Cardiac muscle cell (in vitro differentiated cells and primary cell): ENCODE data around the gene RABEP1. TPM values are rescaled to one million over a fixed set of nuclear protein-coding genes. Genes with fewer than 3 reads are reported as not detected.

Experiments
- DNase-seq, 2 donors: peaks; one replicate each; pipeline versions ENCODE4 v3.0.0 to v3.0.0-alpha.2; 2010 to 2017; ENCODE audit warnings: low read depth in 1 of 2, low spot score in 1 of 2
- H3K27ac ChIP-seq: fragments of 200-600 bp; sonication (generic); 2 replicates; pipeline ENCODE4 v1.5.1; 2016
- H3K27me3 ChIP-seq: fragments of 200-600 bp; sonication (generic); 2 replicates; pipeline ENCODE4 v1.6.0; 2016; ENCODE audit warnings: control low read depth
- H3K36me3 ChIP-seq: fragments of 200-600 bp; sonication (generic); 2 replicates; pipeline ENCODE4 v1.5.1; 2016; ENCODE audit warnings: control low read depth
- H3K4me1 ChIP-seq: fragments of 200-600 bp; sonication (generic); 2 replicates; pipeline ENCODE4 v1.8.1; 2017; ENCODE audit warnings: low read depth, mild to moderate bottlenecking, mixed run types
- H3K4me3 ChIP-seq: fragments of 200-600 bp; sonication (generic); 2 replicates; pipeline ENCODE4 v1.5.1; 2016; ENCODE audit warnings: mild to moderate bottlenecking
- H3K9me3 ChIP-seq: fragments of 200-600 bp; sonication (generic); 2 replicates; pipeline ENCODE4 v1.5.1; 2017; ENCODE audit warnings: low read depth, mild to moderate bottlenecking, control low read depth
- CTCF ChIP-seq: IDR thresholded peaks from 2 replicates; pipeline ENCODE4 v1.5.1; 2012; ENCODE audit warnings: low read depth, mild to moderate bottlenecking, low read length
- polyA plus RNA-seq: library from polyadenylated mRNA; unstranded; fragments of >200 nt; fragmentation: Nextera tagmentation; extraction: Ambion mirVana; gene quantifications from 2 replicates; pipeline ENCODE4 v1.2.1, GENCODE V29; 2016
- total RNA-seq: library from RNA; depleted of rRNA; stranded (reverse); fragments of >200 nt; gene quantifications from 2 replicates; pipeline ENCODE4 v1.2.3, GENCODE V29; 2016

The RABEP1 gene
- total and polyA plus RNA-seq, 2 experiments from 2014 or later = 36.0 to 37.5 TPM

DNA sequence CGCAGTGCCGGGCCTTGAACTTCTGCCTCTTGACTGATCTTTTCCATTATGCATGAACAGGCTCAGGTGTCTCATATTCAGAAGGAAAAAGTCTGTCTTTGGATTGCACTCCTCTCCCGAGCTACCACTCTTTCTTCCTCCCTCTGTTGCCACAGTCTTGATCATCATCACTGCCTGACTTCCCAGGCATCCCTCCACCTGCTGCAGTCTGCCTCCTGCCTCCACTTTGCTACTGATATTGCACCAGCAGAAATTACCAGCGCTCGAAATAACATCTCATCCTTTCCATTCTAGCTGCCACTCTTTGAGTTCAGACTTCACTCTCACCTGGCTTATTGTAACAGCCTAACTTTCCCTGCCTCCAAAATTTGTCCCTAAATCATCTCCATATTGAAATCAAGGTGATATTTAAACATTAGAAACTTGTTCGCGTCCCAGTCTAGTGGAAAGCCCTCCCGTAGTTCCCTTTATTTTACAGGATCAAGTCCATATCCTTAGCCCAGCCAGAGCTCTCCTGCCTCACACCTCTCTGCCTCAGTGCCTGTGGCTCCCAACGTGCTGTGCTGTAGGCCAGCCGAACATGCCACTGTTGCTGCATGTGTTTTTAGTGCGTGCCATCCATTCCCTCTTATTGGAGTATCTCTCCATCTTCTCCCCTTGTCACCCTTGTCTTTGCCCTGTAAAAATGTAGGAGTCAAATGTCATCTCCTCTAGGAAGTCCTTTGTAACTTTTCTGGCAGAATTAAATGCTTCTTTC lies 97.4 kb downstream of the RABEP1 start:
- TF ChIP-seq CTCF = no peak
- Histone ChIP-seq H3K4me3 (no peak overlapping the region), H3K9me3 (no peaks in the 10 kb centered on the region), H3K27me3 (no peaks in the 10 kb centered on the region), H3K4me1 (no peaks in the 10 kb centered on the region), H3K27ac (peak overlapping the region; percentile 34), H3K36me3 (peaks cover 73% of the 10 kb centered on the region)
- DNase-seq = no peak

- peak overlapping the region; percentile 66 for H3K27ac ChIP-seq
- no peaks in the 10 kb centered on the region for H3K27me3 ChIP-seq
- no peaks in the 10 kb centered on the region for H3K9me3 ChIP-seq
- H3K36me3 ChIP-seq = peaks cover 77% of the 10 kb centered on the region
- no peak overlapping the region for H3K4me3 ChIP-seq
- peak in 1 of 2 donors; percentile 5 for DNase-seq
- TF ChIP-seq CTCF = no peak
- no peaks in the 10 kb centered on the region for H3K4me1 ChIP-seq
Observed at GRCh38 chr17:5380491-5381135, 98.5 kb downstream of the RABEP1 start.

DNA sequence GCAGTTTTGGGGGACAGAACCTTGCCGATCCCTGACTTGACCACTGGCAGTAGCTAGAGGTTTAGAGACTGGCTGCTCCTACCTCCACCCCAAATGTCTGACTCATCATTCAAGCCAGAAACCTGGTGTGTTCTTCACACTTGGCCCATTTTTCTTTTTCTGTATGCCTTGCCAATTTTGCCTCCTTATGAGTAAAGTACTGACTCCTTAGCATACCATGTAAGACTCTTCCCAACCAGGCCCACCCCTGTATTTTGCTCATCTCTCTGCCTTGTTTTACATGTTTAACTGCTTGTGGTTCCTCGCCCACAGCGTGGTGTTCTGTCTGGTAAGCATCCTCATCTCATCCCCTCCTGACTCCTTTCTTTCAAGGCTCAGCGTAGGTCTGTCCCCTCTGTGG lies 99.5 kb downstream of the RABEP1 start:
- TF ChIP-seq CTCF = no peak
- H3K4me1 ChIP-seq = no peaks in the 10 kb centered on the region
- H3K27ac ChIP-seq = peak overlapping the region; percentile 66
- peak in 1 of 2 donors; percentile 30 for DNase-seq
- H3K9me3 ChIP-seq = no peaks in the 10 kb centered on the region
- no peak overlapping the region for H3K4me3 ChIP-seq
- no peaks in the 10 kb centered on the region for H3K27me3 ChIP-seq
- H3K36me3 ChIP-seq = peaks cover 80% of the 10 kb centered on the region

DNA sequence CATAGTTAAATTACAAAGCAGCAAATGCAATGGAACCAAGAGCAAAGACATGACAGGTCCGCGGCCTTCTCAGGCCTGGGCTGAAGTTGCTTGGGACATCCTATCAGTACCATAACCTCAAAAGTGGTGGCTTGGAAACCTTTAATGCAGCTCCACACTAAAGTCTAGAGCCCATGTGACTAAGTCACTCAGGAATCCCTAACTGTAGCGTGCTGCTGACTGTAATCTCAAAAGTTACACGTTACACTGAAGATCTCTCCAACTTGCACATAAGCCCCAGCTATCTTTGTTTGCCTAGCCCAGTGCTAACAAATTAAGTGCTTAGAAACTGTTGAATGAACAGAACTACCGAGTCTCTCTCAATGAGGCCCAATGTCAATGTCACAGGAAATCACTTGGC lies 109.6 kb downstream of the RABEP1 start:
- peak in 1 of 2 donors; percentile 6 for DNase-seq
- Histone ChIP-seq H3K27me3 (no peaks in the 10 kb centered on the region), H3K4me3 (no peak overlapping the region), H3K36me3 (peaks cover 73% of the 10 kb centered on the region), H3K4me1 (no peaks in the 10 kb centered on the region), H3K27ac (no peak overlapping the region), H3K9me3 (no peaks in the 10 kb centered on the region)
- TF ChIP-seq CTCF = no peak

DNA sequence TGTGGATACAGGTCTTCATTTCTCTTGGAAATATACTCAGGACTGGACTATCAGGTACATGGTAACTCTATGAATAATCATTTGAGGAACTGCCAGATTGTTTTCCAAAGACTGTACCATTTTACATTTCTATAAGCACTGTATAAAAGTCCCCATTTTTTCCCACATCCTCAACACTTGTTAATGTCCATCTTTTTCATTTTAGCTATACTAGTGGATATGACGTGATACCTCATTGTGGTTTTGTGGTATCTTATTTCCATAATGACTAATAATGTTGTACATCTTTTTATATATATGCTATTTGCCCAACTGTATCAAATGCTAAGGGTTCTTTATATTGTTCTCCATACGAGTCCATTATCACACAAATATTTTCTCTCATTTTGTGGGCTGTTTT lies 114.5 kb downstream of the RABEP1 start:
- no peak overlapping the region for H3K4me3 ChIP-seq
- no peaks in the 10 kb centered on the region for H3K27me3 ChIP-seq
- no peak for DNase-seq
- no peaks in the 10 kb centered on the region for H3K4me1 ChIP-seq
- peaks cover 56% of the 10 kb centered on the region for H3K36me3 ChIP-seq
- H3K27ac ChIP-seq = no peak overlapping the region
- H3K9me3 ChIP-seq = no peaks in the 10 kb centered on the region
- no peak for TF ChIP-seq CTCF
